ENCODE measurements around the gene C5AR1.

DNA sequence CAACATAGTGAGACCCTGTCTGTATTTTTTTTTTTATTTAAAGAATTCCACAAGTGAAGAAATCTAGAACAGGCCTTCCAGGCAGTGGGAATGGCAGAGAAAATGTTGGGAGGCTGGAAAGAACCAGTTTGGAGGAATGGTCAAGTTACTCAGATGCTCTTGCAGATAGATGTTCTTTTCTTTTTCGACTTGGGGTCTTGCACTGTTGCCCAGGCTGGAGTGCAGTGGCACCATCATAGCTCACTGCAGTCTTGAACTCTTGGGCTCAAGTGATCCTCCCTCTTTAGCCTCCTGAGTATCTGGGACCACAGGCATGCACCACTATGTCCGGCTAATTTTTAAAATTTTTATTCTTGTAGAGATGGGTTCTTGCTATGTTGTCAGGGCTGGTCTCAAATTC is 662 bp downstream of the C5AR1 start:
- TF ChIP-seq, protein P1, sequence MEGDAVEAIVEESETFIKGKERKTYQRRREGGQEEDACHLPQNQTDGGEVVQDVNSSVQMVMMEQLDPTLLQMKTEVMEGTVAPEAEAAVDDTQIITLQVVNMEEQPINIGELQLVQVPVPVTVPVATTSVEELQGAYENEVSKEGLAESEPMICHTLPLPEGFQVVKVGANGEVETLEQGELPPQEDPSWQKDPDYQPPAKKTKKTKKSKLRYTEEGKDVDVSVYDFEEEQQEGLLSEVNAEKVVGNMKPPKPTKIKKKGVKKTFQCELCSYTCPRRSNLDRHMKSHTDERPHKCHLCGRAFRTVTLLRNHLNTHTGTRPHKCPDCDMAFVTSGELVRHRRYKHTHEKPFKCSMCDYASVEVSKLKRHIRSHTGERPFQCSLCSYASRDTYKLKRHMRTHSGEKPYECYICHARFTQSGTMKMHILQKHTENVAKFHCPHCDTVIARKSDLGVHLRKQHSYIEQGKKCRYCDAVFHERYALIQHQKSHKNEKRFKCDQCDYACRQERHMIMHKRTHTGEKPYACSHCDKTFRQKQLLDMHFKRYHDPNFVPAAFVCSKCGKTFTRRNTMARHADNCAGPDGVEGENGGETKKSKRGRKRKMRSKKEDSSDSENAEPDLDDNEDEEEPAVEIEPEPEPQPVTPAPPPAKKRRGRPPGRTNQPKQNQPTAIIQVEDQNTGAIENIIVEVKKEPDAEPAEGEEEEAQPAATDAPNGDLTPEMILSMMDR (IDR thresholded peaks at IDR 0.05; ENCODE audit: low read depth, low read length, missing input control) = no peak
- TF ChIP-seq, protein P2, sequence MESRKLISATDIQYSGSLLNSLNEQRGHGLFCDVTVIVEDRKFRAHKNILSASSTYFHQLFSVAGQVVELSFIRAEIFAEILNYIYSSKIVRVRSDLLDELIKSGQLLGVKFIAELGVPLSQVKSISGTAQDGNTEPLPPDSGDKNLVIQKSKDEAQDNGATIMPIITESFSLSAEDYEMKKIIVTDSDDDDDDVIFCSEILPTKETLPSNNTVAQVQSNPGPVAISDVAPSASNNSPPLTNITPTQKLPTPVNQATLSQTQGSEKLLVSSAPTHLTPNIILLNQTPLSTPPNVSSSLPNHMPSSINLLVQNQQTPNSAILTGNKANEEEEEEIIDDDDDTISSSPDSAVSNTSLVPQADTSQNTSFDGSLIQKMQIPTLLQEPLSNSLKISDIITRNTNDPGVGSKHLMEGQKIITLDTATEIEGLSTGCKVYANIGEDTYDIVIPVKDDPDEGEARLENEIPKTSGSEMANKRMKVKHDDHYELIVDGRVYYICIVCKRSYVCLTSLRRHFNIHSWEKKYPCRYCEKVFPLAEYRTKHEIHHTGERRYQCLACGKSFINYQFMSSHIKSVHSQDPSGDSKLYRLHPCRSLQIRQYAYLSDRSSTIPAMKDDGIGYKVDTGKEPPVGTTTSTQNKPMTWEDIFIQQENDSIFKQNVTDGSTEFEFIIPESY (IDR thresholded peaks at IDR 0.05) = no peak
- TF ChIP-seq, protein P3, sequence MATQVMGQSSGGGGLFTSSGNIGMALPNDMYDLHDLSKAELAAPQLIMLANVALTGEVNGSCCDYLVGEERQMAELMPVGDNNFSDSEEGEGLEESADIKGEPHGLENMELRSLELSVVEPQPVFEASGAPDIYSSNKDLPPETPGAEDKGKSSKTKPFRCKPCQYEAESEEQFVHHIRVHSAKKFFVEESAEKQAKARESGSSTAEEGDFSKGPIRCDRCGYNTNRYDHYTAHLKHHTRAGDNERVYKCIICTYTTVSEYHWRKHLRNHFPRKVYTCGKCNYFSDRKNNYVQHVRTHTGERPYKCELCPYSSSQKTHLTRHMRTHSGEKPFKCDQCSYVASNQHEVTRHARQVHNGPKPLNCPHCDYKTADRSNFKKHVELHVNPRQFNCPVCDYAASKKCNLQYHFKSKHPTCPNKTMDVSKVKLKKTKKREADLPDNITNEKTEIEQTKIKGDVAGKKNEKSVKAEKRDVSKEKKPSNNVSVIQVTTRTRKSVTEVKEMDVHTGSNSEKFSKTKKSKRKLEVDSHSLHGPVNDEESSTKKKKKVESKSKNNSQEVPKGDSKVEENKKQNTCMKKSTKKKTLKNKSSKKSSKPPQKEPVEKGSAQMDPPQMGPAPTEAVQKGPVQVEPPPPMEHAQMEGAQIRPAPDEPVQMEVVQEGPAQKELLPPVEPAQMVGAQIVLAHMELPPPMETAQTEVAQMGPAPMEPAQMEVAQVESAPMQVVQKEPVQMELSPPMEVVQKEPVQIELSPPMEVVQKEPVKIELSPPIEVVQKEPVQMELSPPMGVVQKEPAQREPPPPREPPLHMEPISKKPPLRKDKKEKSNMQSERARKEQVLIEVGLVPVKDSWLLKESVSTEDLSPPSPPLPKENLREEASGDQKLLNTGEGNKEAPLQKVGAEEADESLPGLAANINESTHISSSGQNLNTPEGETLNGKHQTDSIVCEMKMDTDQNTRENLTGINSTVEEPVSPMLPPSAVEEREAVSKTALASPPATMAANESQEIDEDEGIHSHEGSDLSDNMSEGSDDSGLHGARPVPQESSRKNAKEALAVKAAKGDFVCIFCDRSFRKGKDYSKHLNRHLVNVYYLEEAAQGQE (IDR thresholded peaks at IDR 0.05) = no peak
- no peak for TF ChIP-seq SP1 (IDR thresholded peaks at IDR 0.05)
- no peak for TF ChIP-seq RAD21 (IDR thresholded peaks at IDR 0.05)
- TF ChIP-seq, protein P4, sequence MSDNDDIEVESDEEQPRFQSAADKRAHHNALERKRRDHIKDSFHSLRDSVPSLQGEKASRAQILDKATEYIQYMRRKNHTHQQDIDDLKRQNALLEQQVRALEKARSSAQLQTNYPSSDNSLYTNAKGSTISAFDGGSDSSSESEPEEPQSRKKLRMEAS (IDR thresholded peaks at IDR 0.05) = no peak
- no peak for TF ChIP-seq JUND (IDR thresholded peaks at IDR 0.05)
- TF ChIP-seq GABPA (IDR thresholded peaks at IDR 0.05 in 1 of 2, conservative IDR thresholded peaks at IDR 0.05 in 1 of 2) = no peak
- TF ChIP-seq NR2F2 (IDR thresholded peaks at IDR 0.05) = no peak
- TF ChIP-seq HNF4A (conservative IDR thresholded peaks at IDR 0.05) = no peak
- TF ChIP-seq YY1 (IDR thresholded peaks at IDR 0.05) = no peak
- no peak for TF ChIP-seq HNF4G (IDR thresholded peaks at IDR 0.05)

All from liver (tissue), 3 donors.